GM06990 (cell line): Measurements from ENCODE around the gene ZFHX2.

Experiments
- DNase-seq: peaks from one replicate; pipeline ENCODE4 v3.0.0-alpha.2; 2011; ENCODE audit not compliant: insufficient read length; ENCODE audit errors: extremely low read depth
- H3K27me3 ChIP-seq: replicated peaks from 2 replicates; pipeline ENCODE4 v1.6.0; 2011; ENCODE audit warnings: low read length; ENCODE audit not compliant: control insufficient read depth, insufficient read depth
- H3K36me3 ChIP-seq: 2 replicates; pipeline ENCODE4 v1.5.1; 2011; ENCODE audit warnings: low read length; ENCODE audit not compliant: control insufficient read depth, insufficient read depth
- H3K4me3 ChIP-seq: replicated peaks from 2 replicates; pipeline ENCODE4 v1.5.1; 2011; ENCODE audit warnings: low read depth, mild to moderate bottlenecking, control low read depth, low read length
- CTCF ChIP-seq: IDR thresholded peaks from 2 replicates; pipeline ENCODE4 v1.5.1; 2011; ENCODE audit warnings: low read length, control low read depth, mild to moderate bottlenecking, inconsistent platforms; ENCODE audit not compliant: insufficient read depth, poor library complexity, severe bottlenecking

Gene ZFHX2

GRCh38 chr14:23470947-23471346, 80.6 kb downstream of the ZFHX2 start:
- H3K4me3 ChIP-seq, result no peak overlapping the region
- H3K27me3 ChIP-seq, result no peaks in the 10 kb centered on the region
- H3K36me3 ChIP-seq, result peaks cover 1% of the 10 kb centered on the region
- DNase-seq, result no peak
- TF ChIP-seq CTCF, result no peak
